SH-SY5Y (cell line): Measurements from ENCODE around the gene FAM89B.

Source experiments
- GATA2 ChIP-seq: IDR thresholded peaks from 2 replicates; pipeline ENCODE4 v1.6.1; 2011; ENCODE audit warnings: mild to moderate bottlenecking, low read depth, low read length
- GATA3 ChIP-seq: IDR thresholded peaks from 2 replicates; pipeline ENCODE4 v1.6.1; 2011; ENCODE audit warnings: low read depth, mild to moderate bottlenecking, low read length, moderate library complexity

DNA sequence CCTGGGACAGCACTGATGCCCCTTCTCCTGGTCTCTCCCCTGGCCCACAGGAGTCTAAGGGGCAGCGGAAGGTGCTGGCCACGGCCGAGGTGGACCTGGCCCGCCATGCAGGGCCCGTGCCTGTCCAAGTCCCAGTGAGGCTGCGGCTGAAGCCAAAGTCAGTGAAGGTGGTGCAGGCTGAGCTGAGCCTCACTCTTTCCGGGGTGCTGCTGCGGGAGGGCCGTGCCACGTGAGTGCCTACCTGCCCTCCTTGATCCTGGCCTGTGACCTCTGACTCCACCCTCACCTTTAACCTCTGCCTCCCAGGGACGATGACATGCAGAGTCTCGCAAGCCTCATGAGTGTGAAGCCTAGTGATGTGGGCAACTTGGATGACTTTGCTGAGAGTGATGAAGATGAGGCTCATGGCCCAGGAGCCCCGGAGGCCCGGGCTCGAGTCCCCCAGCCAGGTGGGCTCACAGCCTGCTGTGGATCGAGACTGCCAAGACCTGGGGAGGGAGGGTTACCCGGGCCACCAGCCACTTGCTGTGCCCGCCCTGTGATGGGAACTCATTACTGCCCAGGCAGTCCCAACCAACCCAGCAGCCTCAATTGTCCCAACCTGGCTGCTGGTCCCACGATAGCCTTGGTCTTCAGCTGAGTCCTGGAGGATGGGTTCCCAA, 7.8 kb downstream of the FAM89B start:
- TF ChIP-seq GATA2 = no peak
- TF ChIP-seq GATA3 = no peak
